GM18511 (cell line): Measurements from ENCODE around the gene CTF1.

Source experiments
- ATAC-seq: cut with Tn5 transposase; IDR thresholded peaks from one replicate; pipeline ENCODE4 v1.9.1; 2021; ENCODE audit warnings: mild to moderate bottlenecking, moderate library complexity; ENCODE audit not compliant: unreplicated experiment

CTF1 gene

GRCh38 chr16:30951193-30951592 is 54.8 kb downstream of the CTF1 start:
- ATAC-seq = no peak

GRCh38 chr16:30951750-30952149 is 55.3 kb downstream of the CTF1 start:
- ATAC-seq = no peak

DNA sequence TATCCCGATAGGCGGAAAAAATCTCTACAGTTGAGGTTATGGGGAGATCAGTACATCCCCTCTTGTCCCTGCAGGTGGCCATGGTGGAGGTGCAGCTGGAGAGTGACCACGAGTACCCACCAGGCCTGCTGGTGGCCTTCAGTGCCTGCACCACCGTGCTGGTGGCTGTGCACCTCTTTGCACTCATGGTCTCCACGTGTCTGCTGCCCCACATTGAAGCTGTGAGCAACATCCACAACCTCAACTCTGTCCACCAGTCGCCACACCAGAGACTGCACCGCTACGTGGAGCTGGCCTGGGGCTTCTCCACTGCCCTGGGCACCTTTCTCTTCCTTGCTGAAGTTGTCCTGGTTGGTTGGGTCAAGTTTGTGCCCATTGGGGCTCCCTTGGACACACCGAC is 56.7 kb downstream of the CTF1 start:
- no peak for ATAC-seq
